Measurements from ENCODE around the gene PDE4D. TPM values are rescaled to one million over a fixed set of nuclear protein-coding genes. Genes with fewer than 3 reads are reported as not detected.

PDE4D gene
- total RNA-seq, 1 donor: 12.7 TPM

- no peak for TF ChIP-seq CTCF (IDR thresholded peaks at IDR 0.05; ENCODE audit: insufficient read depth, low read length)
- H3K4me3 ChIP-seq (ENCODE audit: low read depth, low read length): no peak overlapping the region
Observed at GRCh38 chr5:59362438-59362837, 531.1 kb downstream of the PDE4D start.

GRCh38 chr5:59361454-59361853 lies 532.1 kb downstream of the PDE4D start:
- DNase-seq (ENCODE audit: low read depth): no peak
- H3K4me3 ChIP-seq (ENCODE audit: low read depth, low read length): no peak overlapping the region
- no peak for TF ChIP-seq CTCF (IDR thresholded peaks at IDR 0.05; ENCODE audit: insufficient read depth, low read length)

More at GRCh38 chr5:59362438-59362837, 531.1 kb downstream of the PDE4D start:
- no peak for DNase-seq (ENCODE audit: low read depth)

- no peak for DNase-seq (ENCODE audit: low read depth)
- no peak for TF ChIP-seq CTCF (IDR thresholded peaks at IDR 0.05; ENCODE audit: insufficient read depth, low read length)
Observed at GRCh38 chr5:59360130-59360555, 533.4 kb downstream of the PDE4D start.

GRCh38 chr5:59358005-59358861 lies 535.3 kb downstream of the PDE4D start:
- no peak overlapping the region for H3K4me3 ChIP-seq (ENCODE audit: low read depth, low read length)
- DNase-seq (ENCODE audit: low read depth): peak; percentile 34
- TF ChIP-seq CTCF (IDR thresholded peaks at IDR 0.05; ENCODE audit: insufficient read depth, low read length): no peak

More at GRCh38 chr5:59360130-59360555, 533.4 kb downstream of the PDE4D start:
- H3K4me3 ChIP-seq (ENCODE audit: low read depth, low read length): no peak overlapping the region

- no peak for TF ChIP-seq CTCF (IDR thresholded peaks at IDR 0.05; ENCODE audit: insufficient read depth, low read length)
- no peak overlapping the region for H3K4me3 ChIP-seq (ENCODE audit: low read depth, low read length)
- peak; percentile 5 for DNase-seq (ENCODE audit: low read depth)
Observed at GRCh38 chr5:59357381-59357977, 536.0 kb downstream of the PDE4D start.

- no peak overlapping the region for H3K4me3 ChIP-seq (ENCODE audit: low read depth, low read length)
- no peak for TF ChIP-seq CTCF (IDR thresholded peaks at IDR 0.05; ENCODE audit: insufficient read depth, low read length)
- no peak for DNase-seq (ENCODE audit: low read depth)
Observed at GRCh38 chr5:59356813-59357380, 536.6 kb downstream of the PDE4D start.

All from fibroblast of the aortic adventitia (primary cell).